ENCODE measurements around the gene AVPR2.

DNA sequence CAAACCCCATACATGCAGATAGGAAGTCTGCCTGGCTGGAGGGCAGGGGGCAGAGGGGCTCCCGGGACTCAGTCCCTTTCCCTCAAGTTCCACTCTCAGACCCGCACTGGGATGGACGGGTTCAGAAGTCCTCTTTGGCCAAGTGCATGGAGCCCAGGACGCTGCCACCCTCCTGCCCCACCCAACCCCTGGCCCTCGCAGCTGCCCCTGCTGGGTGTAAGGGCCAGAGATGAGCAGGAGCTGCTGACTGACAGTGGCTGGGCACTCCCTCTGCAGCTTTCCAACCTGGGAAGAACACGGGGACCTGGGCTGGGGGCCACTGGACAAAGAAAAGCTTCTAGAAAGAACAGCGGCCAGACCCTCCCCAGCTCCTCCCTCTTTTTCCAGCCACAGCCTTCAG lies 21.9 kb upstream of the AVPR2 start:
- TF ChIP-seq CTCF (IDR thresholded peaks at IDR 0.05): no peak
- no peak for TF ChIP-seq POLR2A (IDR thresholded peaks at IDR 0.05)
